ENCODE results near the gene RNF187.
"Not testable (repeated sequence)": the region's sequence is repeated elsewhere in the genome, so short reads cannot be mapped to it uniquely, and the experiment has no call there.

RNF187 gene

DNA sequence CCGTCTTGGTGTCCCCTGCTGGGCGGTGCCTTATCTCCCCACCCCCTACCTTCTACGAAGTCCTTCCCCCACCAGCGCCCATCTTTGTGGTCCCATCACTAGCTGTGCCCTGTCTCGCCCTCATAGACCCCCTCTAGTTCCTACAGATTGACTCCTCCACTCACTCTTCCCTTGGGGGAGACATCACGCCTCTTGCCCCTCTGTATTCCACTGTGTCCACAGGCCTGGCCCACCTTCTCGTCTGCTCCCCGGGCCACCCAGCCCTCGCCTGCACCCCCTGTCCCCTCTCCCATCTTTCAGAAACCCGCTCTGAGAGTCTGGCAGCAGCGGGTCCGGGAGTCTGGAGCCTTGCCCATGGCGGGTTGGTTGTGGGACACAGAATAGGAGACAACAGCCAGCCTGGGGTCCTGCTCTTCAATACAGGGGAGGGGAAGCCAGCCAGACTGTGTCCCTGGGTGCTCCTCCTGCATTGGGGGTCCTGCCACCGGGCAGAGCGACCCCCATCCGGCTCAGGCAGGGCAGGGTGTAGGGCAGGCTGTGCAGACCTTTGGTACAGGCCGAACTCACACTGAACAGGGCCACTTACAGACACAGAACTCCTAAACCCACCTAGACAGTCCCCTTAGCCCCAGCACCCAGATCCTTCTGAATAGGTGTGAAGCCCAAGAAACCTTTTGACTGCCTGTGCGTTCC is 1.1 kb downstream of the RNF187 start:
- DNase-seq (ENCODE audit: low spot score): no peak

GRCh38 chr1:228488818-228489674 is 1.9 kb downstream of the RNF187 start:
- DNase-seq (ENCODE audit: low spot score): no peak

GRCh38 chr1:228490120-228491078 is 3.2 kb downstream of the RNF187 start:
- DNase-seq (ENCODE audit: low spot score): peak; percentile 27

DNA sequence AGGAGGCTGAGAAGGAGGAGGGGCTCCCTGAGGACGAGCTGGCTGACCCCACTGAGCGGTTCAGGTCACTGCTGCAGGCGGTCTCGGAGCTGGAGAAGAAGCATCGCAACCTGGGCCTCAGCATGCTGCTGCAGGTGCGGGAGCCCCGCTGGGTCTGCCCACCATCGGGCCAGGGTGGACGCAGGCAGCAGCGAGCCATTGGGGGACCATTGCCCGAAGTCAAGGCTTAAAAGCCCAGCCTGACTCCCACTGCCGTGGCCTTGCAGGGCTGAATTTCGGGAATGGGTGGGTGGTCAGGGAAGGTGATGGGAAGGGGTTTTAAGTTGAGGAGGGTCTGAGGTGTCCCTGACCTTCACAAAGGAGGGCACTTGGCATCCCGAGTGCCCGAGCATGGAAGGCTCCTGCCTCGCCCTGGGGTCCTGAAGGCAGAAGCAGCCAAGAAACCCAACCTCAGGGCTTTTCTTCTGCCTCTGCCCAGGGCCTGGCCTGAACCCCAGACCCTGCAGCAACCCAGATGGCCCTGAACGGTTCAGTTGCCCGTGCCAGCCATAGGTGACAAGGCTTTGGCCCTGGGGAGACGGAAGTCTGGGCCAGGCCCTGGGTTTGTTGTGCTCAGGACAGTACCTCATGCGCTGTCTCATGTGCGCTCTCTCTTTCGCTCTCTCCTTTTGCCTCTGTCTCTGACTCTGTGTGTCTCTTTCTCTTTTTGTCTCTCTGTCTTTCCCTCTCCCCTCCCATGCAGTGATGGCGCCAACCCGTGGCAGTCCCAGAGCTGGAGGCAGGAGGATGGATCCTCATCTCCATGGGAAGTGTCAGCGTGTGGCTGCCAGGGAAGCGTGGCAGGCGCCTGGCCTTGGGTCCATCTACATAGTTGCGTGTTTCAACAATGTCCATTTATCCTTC is 6.2 kb downstream of the RNF187 start:
- DNase-seq (ENCODE audit: low spot score): no peak

GRCh38 chr1:228494044-228494353 is 6.8 kb downstream of the RNF187 start:
- DNase-seq (ENCODE audit: low spot score): no peak

GRCh38 chr1:228494391-228494790 is 7.2 kb downstream of the RNF187 start:
- DNase-seq (ENCODE audit: low spot score): no peak

DNA sequence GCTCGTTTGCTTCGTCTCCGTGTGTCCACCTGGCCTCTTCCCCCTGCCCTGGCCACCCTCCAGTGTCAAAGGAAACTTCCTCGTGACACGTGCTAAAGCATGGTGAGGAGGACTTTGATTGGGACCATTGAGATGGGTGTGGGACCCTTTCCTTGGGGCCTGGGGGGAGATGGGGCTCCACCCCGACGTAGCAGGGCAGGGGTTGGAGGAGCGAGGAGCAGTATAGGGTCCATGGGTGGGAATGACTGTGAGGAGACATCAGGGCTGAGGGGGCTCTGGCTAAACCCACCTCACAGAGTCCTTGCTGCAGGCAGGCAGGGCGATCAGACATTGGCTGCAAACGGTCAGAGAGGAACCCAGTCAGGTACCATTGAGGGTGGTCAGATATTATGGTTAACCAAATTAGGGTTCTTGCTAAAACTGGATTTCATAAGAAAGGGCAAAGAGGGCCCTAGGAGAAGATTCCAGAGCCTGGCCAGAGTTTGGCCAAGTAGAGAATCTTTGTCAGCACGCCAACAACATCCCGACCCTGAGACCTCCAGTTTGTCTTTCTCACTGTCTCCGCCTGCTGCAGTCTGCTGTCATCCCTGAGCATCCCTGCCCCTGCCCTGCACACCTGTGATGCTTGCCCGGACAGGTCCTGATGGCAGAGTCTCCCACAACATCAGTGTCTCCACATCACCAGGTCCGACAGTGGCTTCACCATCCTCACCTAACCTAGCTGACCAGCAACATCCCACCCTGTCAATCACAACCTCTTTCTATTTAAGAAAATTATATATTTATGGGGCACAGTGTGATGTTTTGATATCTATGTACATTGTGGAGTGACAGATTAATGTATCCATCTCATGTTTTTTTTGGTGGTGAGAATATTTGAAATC is 8.0 kb downstream of the RNF187 start:
- no peak for DNase-seq (ENCODE audit: low spot score)

DNA sequence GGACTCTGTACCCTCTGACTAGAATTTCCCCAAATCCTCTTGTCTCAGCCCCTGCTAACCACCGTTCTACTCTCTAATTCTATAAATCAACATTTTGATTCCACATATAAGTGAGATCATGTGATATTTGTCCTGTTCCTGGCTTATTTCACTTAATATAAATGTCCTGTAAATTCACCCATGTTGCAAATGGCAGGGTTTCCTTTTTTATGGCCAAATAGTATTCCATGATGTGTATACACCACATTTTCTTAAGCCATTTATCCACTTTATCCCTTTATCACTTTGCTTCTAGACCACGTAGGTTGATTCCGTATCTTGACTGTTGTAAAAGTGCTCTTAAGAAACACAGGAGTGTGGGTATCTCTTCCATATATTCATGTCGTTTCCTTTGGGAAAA is 8.9 kb downstream of the RNF187 start:
- no peak for DNase-seq (ENCODE audit: low spot score)

GRCh38 chr1:228496494-228496893 is 9.3 kb downstream of the RNF187 start:
- no peak for DNase-seq (ENCODE audit: low spot score)

DNA sequence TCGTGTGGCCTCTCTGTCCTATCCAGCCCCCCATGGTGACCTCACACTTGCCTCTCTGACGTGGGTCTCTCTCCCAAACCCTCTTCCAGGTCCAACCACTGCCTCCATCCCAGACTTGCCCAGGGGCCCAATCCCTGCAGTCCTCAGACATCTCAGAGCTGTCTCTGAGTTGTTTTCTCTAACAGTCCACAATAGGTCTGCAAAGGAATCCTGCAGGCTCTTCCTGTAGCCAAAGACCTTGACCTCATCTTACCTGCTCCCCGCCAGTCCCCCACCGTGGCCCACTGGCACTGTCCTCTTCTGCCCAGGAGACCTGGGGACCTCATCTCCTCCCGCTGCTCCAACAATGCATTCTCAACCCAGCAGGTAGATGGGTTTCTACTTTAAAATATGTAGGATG is 10.0 kb downstream of the RNF187 start:
- no peak for DNase-seq (ENCODE audit: low spot score)

DNA sequence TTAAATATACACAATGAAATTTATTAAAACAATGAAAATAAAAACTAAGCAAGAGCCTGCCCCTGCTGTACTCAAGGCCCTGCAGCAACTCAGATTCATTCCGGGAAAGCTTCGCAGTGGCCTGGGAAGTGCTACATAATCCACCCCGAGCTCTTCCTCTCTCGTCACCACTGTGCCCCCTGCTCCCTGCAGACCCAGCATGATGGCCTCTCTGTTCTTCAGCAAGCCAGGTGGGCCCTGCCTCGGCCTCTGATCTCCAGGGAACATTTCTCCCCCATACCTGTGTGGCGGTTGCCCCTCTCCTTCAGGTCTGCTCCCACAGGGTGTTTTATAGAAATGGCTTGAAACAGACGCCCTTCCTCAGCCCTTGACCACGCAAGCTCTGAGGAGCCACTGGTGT is 10.6 kb downstream of the RNF187 start:
- no peak for DNase-seq (ENCODE audit: low spot score)

DNA sequence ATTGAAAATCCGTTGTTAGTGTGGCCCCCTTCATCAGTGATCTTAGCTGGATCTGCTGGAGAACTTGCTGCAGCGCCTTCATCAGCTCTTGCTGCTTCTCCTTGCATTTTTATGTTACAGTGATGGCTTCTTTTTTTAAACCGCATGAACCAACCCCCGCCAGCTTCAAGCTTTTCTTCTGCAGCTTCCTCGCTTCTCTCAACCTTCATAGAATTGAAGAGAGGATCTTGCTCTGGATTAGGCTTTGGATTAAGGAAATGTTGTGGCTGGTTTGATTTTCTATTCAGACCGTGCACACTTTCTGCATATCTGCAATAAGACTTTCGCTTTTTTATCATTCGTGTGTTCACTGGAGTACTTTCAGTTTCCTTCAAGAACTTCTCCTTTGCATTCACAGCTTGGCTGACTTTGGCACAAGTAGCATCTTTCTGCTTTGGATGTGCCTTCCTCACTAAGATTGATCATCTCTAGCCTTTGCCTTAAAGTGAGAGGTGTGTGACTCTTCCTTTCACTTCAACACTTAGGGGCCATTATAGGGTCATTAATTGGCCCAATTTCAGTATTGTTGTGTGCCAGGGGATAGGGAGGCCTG is 13.1 kb downstream of the RNF187 start:
- DNase-seq (ENCODE audit: low spot score): no peak

- DNase-seq (ENCODE audit: low spot score): peak; percentile 92
Measured at GRCh38 chr1:228500901-228501871, 14.0 kb downstream of the RNF187 start.

GRCh38 chr1:228502522-228502921 is 15.3 kb downstream of the RNF187 start:
- DNase-seq (ENCODE audit: low spot score): no peak

GRCh38 chr1:228505944-228506343 is 18.8 kb downstream of the RNF187 start:
- not testable (repeated sequence) for DNase-seq (ENCODE audit: low spot score)

- DNase-seq (ENCODE audit: low spot score): no peak
Measured at GRCh38 chr1:228507961-228508652, 20.9 kb downstream of the RNF187 start.

DNA sequence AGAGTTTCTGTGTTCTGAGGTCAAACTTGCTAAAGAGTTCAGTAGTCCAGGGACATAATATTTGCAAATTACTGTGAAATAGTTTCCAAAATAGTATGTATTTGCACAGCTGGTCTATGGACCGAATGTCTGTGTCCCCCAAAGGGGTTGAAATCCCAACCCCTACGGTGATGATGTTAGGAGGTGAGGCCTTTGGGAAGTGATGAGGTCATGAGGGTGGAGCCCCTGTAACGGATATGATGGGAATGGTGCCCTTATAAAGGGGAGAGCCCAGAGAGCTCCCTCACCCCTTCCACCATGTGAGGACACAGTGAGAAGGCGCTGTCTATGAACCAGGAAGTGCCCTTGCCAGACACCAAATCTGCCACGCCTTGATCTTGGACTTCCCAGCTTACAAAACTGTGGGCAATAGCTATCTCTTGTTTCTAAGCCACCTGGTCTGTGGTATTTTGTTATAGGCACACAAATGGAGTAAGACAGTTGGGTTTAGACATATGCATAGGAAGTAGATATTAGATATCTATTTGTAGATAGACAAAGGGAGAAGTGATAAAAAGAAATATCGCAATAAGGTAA is 21.7 kb downstream of the RNF187 start:
- DNase-seq (ENCODE audit: low spot score): no peak
